ENCODE measurements around the gene LUZP2.

- TF ChIP-seq CSDC2 (CRISPR knock-in tag; IDR thresholded peaks at IDR 0.05) (no peak), ZFP3 (CRISPR knock-in tag; IDR thresholded peaks at IDR 0.05) (no peak)
- TF ChIP-seq, protein P1, sequence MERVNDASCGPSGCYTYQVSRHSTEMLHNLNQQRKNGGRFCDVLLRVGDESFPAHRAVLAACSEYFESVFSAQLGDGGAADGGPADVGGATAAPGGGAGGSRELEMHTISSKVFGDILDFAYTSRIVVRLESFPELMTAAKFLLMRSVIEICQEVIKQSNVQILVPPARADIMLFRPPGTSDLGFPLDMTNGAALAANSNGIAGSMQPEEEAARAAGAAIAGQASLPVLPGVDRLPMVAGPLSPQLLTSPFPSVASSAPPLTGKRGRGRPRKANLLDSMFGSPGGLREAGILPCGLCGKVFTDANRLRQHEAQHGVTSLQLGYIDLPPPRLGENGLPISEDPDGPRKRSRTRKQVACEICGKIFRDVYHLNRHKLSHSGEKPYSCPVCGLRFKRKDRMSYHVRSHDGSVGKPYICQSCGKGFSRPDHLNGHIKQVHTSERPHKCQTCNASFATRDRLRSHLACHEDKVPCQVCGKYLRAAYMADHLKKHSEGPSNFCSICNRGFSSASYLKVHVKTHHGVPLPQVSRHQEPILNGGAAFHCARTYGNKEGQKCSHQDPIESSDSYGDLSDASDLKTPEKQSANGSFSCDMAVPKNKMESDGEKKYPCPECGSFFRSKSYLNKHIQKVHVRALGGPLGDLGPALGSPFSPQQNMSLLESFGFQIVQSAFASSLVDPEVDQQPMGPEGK (CRISPR knock-in tag; IDR thresholded peaks at IDR 0.05; ENCODE audit: borderline replicate concordance), result no peak
Measured at GRCh38 chr11:24731554-24731953, 234.7 kb downstream of the LUZP2 start.
